HFFc6 (cell line): Measurements from ENCODE around the gene NEK6. TPM values are rescaled to one million over a fixed set of nuclear protein-coding genes. Genes with fewer than 3 reads are reported as not detected.

ENCODE experiments used
- DNase-seq: peaks from one replicate; pipeline ENCODE4 v3.0.0-alpha.2; 2018
- H3K27ac Mint-ChIP-seq: 2 replicates; pipeline ENCODE4 v1.8.0; 2020; ENCODE audit warnings: mild to moderate bottlenecking, mixed read lengths
- H3K27me3 Mint-ChIP-seq: 2 replicates; pipeline ENCODE4 v1.8.0; 2021; ENCODE audit warnings: mild to moderate bottlenecking, moderate library complexity, mixed read lengths; ENCODE audit not compliant: insufficient read depth
- H3K36me3 Mint-ChIP-seq: 2 replicates; pipeline ENCODE4 v1.8.0; 2021; ENCODE audit warnings: low read depth, mixed read lengths
- H3K4me1 Mint-ChIP-seq: 2 replicates; pipeline ENCODE4 v1.8.0; 2020; ENCODE audit warnings: low read depth, mixed read lengths
- H3K4me3 Mint-ChIP-seq: 2 replicates; pipeline ENCODE4 v1.8.0; 2020; ENCODE audit warnings: mild to moderate bottlenecking, moderate library complexity, mixed read lengths
- H3K9me3 Mint-ChIP-seq: 2 replicates; pipeline ENCODE4 v1.8.0; 2020; ENCODE audit warnings: mild to moderate bottlenecking, mixed read lengths
- total RNA-seq, 6 experiments: library from RNA; stranded (reverse); fragmentation: NEBNext Ultra II Directional; extraction: Animal tissue kit (Norgen Biotek cat#: 25700); gene quantifications; 2 replicates in 1 of 6; 3 replicates in 5 of 6; pipeline ENCODE4 v1.2.3, GENCODE V29; 2021
- TF ChIP-seq, protein P1 (sequence below): fragments of 200-600 bp; sonication (generic); IDR thresholded peaks from 2 replicates; pipeline ENCODE4 v1.5.0; 2021; ENCODE audit warnings: antibody characterized with exemption, mild to moderate bottlenecking

Gene NEK6
- total RNA-seq, 6 experiments from 2014 or later, result 66.5 to 81.1 (median 71.4) TPM

GRCh38 chr9:124255222-124255621 is 2.5 kb upstream of the NEK6 start:
- Mint-ChIP-seq H3K4me1 (peaks cover 63% of the 10 kb centered on the region), H3K27ac (no peak overlapping the region), H3K36me3 (peaks cover 14% of the 10 kb centered on the region), H3K4me3 (no peak overlapping the region), H3K9me3 (no peaks in the 10 kb centered on the region), H3K27me3 (peaks cover 5% of the 10 kb centered on the region)
- DNase-seq, result no peak
- TF ChIP-seq, protein P1, sequence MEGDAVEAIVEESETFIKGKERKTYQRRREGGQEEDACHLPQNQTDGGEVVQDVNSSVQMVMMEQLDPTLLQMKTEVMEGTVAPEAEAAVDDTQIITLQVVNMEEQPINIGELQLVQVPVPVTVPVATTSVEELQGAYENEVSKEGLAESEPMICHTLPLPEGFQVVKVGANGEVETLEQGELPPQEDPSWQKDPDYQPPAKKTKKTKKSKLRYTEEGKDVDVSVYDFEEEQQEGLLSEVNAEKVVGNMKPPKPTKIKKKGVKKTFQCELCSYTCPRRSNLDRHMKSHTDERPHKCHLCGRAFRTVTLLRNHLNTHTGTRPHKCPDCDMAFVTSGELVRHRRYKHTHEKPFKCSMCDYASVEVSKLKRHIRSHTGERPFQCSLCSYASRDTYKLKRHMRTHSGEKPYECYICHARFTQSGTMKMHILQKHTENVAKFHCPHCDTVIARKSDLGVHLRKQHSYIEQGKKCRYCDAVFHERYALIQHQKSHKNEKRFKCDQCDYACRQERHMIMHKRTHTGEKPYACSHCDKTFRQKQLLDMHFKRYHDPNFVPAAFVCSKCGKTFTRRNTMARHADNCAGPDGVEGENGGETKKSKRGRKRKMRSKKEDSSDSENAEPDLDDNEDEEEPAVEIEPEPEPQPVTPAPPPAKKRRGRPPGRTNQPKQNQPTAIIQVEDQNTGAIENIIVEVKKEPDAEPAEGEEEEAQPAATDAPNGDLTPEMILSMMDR, result no peak

- peaks cover 69% of the 10 kb centered on the region for H3K4me1 Mint-ChIP-seq
- peak; percentile 90 for DNase-seq
- H3K27ac Mint-ChIP-seq, result peak overlapping the region; percentile 82
- H3K9me3 Mint-ChIP-seq, result no peaks in the 10 kb centered on the region
- peak overlapping the region; percentile 90 for H3K4me3 Mint-ChIP-seq
- TF ChIP-seq, protein P1, result no peak
- H3K36me3 Mint-ChIP-seq, result peaks cover 15% of the 10 kb centered on the region
- peaks cover 5% of the 10 kb centered on the region for H3K27me3 Mint-ChIP-seq
Observed at GRCh38 chr9:124256517-124257069, 1.2 kb upstream of the NEK6 start.

- peak overlapping the region; percentile 90 for H3K4me3 Mint-ChIP-seq
- H3K27me3 Mint-ChIP-seq, result peaks cover 5% of the 10 kb centered on the region
- H3K27ac Mint-ChIP-seq, result peak overlapping the region; percentile 82
- TF ChIP-seq, protein P1, result no peak
- H3K9me3 Mint-ChIP-seq, result no peaks in the 10 kb centered on the region
- peaks cover 69% of the 10 kb centered on the region for H3K4me1 Mint-ChIP-seq
- peaks cover 22% of the 10 kb centered on the region for H3K36me3 Mint-ChIP-seq
- no peak for DNase-seq
Observed at GRCh38 chr9:124257070-124257843, 492 bp upstream of the NEK6 start.

DNA sequence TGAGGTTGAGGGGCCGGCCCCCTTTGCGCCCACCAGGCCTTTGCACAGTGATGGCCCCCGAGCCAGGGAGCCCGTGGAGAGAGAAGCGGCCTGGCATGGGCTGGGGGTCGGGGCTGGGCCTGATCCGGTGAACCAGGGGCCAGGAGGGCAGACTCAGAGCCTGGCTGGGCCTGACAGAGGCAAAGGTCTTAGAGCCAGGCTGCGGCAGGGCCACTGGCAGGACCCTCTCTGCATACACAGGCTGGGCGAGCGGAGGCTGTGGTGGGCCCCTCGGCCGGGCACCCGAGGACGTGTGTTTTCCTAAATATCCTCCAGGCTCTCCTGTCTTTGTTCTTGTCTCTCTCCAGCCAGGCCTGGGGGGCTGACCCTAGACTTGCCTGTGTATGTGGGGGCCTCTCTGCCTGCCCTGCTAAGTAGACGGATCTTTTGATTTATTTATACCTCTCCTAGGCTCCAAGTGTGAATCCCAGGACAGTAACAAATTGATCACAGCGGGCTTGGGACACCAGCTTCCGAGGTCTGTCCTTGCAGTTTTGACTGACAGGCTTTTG is 933 bp downstream of the NEK6 start:
- Mint-ChIP-seq H3K4me3 (peak overlapping the region; percentile 94), H3K36me3 (peaks cover 26% of the 10 kb centered on the region), H3K4me1 (peaks cover 73% of the 10 kb centered on the region), H3K27me3 (peaks cover 5% of the 10 kb centered on the region), H3K27ac (peak overlapping the region; percentile 97), H3K9me3 (no peaks in the 10 kb centered on the region)
- TF ChIP-seq, protein P1, result no peak
- DNase-seq, result no peak

- peaks cover 5% of the 10 kb centered on the region for H3K27me3 Mint-ChIP-seq
- peak overlapping the region; percentile 94 for H3K4me3 Mint-ChIP-seq
- peak overlapping the region; percentile 97 for H3K27ac Mint-ChIP-seq
- TF ChIP-seq, protein P1, result no peak
- DNase-seq, result peak; percentile 80
- H3K36me3 Mint-ChIP-seq, result peaks cover 26% of the 10 kb centered on the region
- H3K4me1 Mint-ChIP-seq, result peaks cover 70% of the 10 kb centered on the region
- H3K9me3 Mint-ChIP-seq, result no peaks in the 10 kb centered on the region
Observed at GRCh38 chr9:124259158-124259808, 1.5 kb downstream of the NEK6 start.
